Measurements from ENCODE around the gene XRCC1.

Gene XRCC1

GRCh38 chr19:43574424-43575155, 737 bp downstream of the XRCC1 start:
- peak overlapping the region; percentile 77 for H3K4me3 ChIP-seq (ENCODE audit: low read depth, low read length)
- no peak for TF ChIP-seq CTCF (IDR thresholded peaks at IDR 0.05; ENCODE audit: borderline replicate concordance, insufficient read depth, low read depth, low read length)

GRCh38 chr19:43572171-43572588, 3.1 kb downstream of the XRCC1 start:
- no peak for TF ChIP-seq CTCF (IDR thresholded peaks at IDR 0.05; ENCODE audit: borderline replicate concordance, insufficient read depth, low read depth, low read length)
- no peak overlapping the region for H3K4me3 ChIP-seq (ENCODE audit: low read depth, low read length)

- H3K4me3 ChIP-seq (ENCODE audit: low read depth, low read length): no peak overlapping the region
- TF ChIP-seq CTCF (IDR thresholded peaks at IDR 0.05; ENCODE audit: borderline replicate concordance, insufficient read depth, low read depth, low read length): no peak
These were observed 5.0 kb downstream of the XRCC1 start for GRCh38 chr19:43570174-43570791.

- H3K4me3 ChIP-seq (ENCODE audit: low read depth, low read length): no peak overlapping the region
- no peak for TF ChIP-seq CTCF (IDR thresholded peaks at IDR 0.05; ENCODE audit: borderline replicate concordance, insufficient read depth, low read depth, low read length)
These were observed 5.7 kb downstream of the XRCC1 start for GRCh38 chr19:43569657-43570056.

GRCh38 chr19:43564800-43565199, 10.5 kb downstream of the XRCC1 start:
- TF ChIP-seq CTCF (IDR thresholded peaks at IDR 0.05; ENCODE audit: borderline replicate concordance, insufficient read depth, low read depth, low read length): no peak
- H3K4me3 ChIP-seq (ENCODE audit: low read depth, low read length): no peak overlapping the region

GRCh38 chr19:43563816-43564457, 11.4 kb downstream of the XRCC1 start:
- no peak overlapping the region for H3K4me3 ChIP-seq (ENCODE audit: low read depth, low read length)
- no peak for TF ChIP-seq CTCF (IDR thresholded peaks at IDR 0.05; ENCODE audit: borderline replicate concordance, insufficient read depth, low read depth, low read length)

Measured in GM12875 (cell line).